ENCODE results near the gene NEUROD2.

DNA sequence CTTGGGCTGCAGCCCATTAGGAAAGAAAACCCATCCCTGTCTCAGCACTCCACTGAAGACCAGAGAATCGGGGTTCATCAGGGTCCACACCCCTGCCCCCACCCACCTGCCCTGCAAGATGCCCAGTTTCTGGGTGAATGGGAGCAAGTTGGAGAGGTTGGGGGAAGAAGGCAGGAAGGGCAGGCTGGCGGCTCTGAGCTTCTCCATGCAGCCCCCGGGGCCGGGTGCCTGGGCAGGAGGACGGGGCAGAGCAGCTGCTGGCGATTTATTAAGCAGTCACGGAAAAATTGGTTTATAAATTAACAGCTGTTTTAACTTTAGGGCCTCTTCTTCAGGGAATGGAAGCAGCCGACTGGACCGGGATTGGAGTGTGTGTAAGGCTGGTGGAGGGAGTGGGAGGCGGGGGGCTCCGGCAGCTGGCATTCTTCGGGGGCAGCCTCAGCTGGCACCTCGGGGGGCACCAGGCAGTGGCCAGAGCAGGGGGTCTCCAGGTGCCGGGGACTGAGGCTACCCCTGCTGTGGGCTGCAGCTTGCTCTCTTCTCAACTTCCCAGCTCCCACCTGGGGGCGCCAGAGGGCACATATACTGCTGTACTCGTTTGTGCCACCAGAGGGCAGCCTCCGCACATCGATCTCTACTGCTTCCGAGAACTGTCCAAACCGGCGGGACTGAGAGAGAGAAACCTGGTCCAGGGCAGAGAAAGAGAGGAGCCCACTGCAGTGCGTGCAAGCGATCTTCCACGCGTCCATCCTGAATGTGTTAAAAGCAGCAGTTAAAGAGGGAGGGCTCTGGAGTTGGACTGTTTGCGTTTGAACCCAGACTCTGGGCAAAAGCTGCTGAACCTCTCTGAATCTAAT, 14.0 kb upstream of the NEUROD2 start:
- TF ChIP-seq TAF1 (IDR thresholded peaks at IDR 0.05; ENCODE audit: borderline replicate concordance, low read depth, low read length) (no peak), POLR2AphosphoS5 (IDR thresholded peaks at IDR 0.05; ENCODE audit: low read depth, low read length) (no peak), POLR2A (IDR thresholded peaks at IDR 0.05; ENCODE audit: low read depth, low read length) (no peak)

All from GM12892 (cell line).